HG03432 (cell line): ENCODE data around the gene NOX3.

Experiments
- ATAC-seq: cut with Tn5 transposase; IDR thresholded peaks from one replicate; pipeline ENCODE4 v1.9.1; 2021; ENCODE audit warnings: mild to moderate bottlenecking, moderate library complexity; ENCODE audit not compliant: unreplicated experiment

NOX3 gene

DNA sequence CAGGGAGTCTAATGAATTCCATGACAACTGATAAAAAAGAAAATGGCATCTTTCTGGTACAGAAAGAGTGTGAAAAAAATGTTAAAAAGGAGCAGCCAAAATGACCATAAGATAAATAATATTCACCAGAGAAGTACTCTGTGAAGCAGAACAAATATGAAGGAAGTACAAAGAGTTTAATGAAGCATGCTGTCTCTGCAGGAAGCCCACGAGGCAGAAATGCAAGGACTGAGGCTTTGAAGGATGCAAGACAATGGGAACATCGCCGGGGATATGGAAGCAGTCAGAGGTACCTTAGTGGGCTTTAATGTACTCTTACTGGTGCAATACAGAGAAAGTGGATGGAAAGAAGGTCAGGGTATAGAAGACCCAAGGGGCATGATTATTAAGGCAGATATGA lies 50.7 kb downstream of the NOX3 start:
- ATAC-seq, result no peak

DNA sequence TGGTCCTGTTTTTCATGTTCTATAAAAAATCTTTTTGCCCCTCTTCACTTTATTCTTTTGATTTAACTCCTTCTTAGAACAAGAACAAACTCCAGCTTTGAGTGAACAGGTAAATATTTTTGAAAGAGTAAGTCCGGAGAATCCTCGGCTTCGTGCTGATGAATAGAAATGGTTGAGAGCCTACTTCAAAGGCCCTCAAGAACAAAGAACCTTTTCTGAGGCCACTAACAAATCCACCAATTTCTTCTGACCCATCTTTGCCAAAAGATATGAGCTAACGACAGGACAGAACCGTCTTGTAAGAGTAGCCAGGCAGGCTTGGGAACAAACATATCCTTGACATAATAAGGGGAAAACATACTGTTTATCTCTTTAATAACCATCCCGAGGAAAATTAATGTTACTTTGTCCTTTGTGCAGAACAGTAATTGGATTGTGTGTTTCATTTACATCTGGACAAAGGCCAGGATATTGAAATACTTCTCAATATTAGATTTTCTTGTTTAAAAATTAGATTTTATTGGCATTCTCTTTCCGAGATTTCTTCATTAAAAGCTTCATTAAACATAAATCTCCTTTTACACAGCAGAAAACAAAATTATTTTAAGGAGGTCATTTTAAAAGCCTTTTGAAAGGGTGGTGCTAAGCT lies 52.9 kb downstream of the NOX3 start:
- no peak for ATAC-seq

DNA sequence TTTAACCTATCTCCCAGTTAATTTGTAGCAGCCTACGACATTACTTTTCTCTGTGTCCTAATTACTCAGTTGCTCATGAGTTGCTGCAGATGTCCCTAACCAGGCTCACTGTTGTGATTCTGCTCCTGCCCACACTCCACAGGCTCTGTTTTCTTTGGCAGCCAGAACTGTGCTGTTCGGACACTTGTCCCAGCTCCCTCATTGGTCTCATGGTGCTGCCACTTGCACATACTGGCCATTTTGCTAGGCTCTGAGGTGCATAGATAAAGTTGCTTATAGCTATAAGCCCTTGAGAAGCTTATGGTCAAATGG lies 55.0 kb downstream of the NOX3 start:
- no peak for ATAC-seq

DNA sequence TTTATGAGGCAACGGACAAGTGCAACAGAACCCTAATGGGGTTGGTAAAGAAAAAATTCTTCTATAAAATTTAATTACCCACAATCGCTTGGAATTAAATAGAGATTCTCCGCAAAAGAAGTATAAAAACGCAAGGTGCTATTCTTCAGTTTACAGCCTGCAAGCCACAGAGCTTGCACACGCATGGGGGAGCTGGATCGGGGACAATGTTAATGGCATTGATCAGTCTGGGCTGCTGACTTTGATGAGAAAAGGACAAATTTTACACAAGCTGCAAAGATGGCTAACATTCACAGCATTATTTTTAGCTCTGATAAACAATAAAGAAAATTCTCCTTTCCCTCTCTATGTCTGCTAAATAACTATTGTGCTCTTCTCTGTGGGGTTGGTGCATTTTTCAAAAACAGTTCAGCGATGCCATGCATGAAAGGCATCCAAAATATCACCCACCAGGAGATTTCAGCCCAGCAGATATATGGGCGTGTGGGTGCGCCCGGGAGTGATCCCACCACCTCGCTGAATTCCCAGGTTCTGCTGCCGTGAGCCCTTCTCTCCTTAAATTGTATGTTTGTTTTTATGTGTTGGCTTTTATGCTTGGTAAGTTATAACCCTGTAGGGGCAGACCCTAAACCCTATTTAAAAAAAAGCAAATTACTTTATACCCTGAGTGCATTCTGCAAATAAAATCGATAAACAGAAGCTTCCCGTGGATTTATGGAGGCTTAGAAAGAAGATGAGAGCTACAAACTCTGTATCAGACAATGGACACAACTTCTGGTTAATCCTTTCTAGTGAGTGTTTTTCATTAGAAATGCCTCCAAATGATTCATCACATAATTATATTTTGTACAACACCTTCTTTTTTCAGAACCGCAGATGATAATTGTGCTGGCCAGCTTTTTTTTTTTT lies 55.6 kb downstream of the NOX3 start:
- ATAC-seq, result no peak

DNA sequence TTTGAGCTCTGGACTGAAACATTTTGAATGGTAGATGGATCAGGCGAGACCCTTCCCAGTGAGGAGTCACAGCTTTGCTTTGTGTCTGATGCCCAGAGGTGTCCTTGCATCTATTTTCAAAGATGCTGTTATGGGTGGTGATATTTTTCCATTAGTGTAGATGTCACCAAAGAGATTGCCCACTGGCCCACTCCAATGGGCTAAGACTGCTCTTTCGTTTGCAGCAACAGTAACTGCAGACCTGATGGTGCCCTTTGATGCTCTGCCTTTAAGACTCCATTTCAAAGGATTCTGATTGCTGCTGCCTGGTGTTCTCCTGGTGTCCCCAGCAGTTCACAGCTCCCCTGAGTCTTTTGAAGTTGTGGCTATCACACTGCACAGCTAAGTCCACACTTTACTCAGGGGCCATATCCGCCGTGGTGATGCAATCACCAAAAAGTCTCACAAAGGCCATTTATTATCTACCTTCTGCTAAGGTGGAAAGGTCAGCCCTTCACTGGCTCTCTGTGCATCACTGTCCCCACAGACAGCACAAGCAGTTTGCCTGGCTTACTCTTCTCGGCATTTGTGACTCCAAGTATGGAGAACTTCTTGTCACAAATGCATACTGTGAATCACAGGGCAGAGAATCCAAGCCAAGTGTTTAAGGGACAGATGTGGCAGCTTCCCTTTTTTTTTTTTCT lies 56.4 kb downstream of the NOX3 start:
- no peak for ATAC-seq

- ATAC-seq, result no peak
Observed at GRCh38 chr6:155398701-155399061, 57.0 kb downstream of the NOX3 start.

- no peak for ATAC-seq
Observed at GRCh38 chr6:155398221-155398620, 57.4 kb downstream of the NOX3 start.

DNA sequence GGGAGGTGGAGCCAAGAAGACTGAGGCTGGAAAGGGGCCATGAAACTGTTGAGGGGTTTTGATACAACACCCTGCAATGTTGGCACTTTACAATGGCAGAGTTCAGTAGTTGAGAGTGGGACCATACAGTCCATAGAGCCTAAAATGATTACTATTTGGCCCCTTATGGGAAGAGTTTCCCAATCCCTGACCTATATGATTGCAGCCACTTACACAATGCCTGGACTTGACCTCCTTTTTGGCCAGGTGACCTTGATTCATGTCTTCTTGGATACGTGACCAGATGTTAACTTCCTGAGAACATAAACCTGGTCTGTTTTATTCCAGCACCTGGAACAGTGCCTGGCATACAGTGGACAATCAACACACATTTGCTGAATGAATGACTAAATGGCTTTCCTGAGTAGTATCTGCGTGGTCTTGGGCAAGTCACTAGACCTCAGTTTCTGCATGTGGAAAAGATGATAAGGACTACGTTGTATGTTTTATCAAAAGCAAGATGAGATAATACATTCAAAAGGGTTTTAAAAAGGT lies 58.4 kb downstream of the NOX3 start:
- no peak for ATAC-seq

- no peak for ATAC-seq
Observed at GRCh38 chr6:155396605-155397004, 59.0 kb downstream of the NOX3 start.

DNA sequence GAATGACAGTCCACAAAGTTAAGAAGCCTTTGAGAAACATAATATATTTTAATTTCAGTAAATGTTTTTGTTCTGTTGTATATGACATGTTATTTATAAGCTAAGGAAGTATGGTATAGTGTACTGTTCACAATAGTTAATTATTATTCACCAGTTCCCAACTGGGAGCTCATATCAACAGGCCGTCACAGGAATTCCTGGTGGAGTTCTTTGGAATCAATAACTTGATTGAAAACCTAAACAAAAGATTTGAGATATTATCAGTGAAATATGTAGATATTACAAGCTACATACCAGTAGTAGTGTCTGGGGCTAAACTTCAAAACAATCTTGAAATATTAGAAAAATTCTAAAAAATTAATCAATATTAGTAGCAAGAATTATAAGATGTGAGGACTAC lies 60.3 kb downstream of the NOX3 start:
- ATAC-seq, result no peak

GRCh38 chr6:155389130-155389529 lies 66.5 kb downstream of the NOX3 start:
- ATAC-seq, result no peak

GRCh38 chr6:155388591-155388990 lies 67.0 kb downstream of the NOX3 start:
- no peak for ATAC-seq

- no peak for ATAC-seq
Observed at GRCh38 chr6:155387481-155387880, 68.2 kb downstream of the NOX3 start.

DNA sequence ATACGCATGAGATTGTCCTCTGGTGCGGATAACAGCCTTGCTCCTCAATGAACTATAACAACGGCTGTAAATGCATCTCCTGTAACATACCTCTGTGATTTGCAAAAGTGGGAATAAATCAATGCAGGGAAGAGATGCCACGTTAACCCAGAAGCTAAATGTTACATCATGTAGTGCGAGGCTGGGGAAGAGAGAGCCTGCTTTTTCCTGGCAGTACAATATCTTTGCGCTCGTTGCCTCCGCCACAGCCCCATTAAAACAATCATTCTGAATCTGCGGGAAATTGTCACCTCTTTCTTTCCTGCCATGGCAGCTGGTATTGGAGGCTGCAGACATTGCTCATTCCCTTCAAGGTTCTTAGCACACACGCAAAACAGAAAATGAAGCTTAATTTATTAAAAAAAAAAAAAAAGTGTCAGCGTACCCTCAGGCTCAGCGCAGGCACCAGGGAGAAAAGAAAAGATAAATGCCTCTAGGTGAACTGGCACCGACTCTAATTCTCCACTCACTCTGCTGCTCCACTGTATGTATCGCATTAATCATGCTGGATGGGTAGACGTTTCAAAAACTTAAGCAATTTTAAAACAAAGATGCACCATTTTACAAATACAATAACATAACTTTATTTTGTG lies 71.2 kb downstream of the NOX3 start:
- ATAC-seq, result no peak

DNA sequence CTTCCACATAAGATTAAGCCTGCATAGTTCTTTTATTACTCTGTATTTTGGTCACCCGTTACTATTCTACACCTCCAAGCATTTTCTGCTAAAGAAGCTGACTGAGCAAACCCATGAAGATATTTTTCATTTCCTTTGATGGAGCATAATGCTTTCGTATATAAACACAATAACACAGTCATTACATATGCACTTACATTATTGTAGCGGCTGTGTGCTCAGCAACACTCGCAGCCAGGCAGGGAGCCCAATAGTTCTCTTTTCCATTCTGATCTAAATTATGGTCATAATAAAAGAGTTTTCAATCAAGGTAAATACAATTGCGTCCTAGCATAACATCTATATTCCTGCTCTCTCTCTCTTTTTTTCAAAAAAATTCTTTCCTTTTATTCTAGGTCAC lies 71.7 kb downstream of the NOX3 start:
- no peak for ATAC-seq

- no peak for ATAC-seq
Observed at GRCh38 chr6:155382338-155382685, 73.3 kb downstream of the NOX3 start.

DNA sequence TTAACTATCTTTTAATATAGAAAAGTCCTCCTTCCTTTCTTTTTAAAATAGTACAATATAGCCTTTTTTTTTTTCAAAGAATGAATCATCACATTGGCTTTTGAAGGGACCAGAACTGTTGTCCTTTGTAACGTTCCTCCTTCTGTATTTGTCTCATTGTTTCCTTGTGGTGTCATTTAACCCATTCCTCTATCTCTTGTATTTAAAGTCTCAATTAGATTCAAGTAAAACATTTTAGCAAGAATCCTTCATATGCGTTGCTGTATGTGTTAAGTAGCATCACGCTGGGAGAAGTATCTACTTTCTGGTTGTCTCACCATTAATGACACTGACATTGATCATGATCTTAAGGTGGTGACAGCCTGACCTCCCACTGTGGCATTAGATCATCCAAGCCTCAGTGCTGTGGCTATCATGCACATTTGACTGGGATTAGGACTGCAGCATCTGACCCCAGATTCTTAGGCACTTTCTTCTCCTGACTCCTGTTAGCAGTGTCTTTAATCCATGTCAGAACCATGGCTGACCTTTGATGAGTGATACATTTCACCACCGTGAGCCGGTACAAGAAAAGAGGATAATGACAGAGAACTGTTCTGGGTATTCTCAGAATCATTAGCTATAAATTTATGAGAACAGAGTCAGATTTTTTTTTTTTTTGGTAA lies 73.8 kb downstream of the NOX3 start:
- no peak for ATAC-seq

DNA sequence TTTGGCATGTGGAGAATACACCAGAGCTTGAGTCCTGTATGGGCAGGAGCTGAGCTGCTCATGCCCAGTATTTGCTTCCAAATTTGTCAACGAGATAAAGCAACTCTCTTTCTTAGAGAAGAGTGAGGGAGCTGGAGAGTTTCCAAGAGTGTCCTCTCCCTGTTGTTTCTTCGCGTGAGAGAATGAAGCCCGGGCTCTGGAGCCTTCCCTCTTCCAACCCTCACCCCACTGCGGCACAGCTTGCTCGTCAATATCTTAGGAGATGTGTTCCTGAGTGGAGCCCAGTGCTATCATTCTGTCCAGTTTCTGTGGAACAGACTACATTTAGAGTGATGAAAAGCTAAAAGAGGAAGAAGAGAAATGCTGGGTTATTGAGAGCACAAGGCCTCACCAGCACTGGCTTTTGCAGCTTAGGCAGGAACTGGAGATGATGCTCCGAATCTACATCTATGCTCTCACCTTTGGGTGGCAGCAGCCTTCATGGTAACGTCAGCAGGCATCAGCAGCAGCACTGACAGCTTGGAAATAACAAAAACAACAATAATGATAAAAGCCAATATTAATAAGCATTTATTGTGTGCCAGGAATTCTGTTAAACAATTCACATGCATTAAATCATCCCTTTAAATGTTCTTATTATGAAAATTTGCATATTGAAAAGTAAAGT lies 74.8 kb downstream of the NOX3 start:
- ATAC-seq, result no peak

DNA sequence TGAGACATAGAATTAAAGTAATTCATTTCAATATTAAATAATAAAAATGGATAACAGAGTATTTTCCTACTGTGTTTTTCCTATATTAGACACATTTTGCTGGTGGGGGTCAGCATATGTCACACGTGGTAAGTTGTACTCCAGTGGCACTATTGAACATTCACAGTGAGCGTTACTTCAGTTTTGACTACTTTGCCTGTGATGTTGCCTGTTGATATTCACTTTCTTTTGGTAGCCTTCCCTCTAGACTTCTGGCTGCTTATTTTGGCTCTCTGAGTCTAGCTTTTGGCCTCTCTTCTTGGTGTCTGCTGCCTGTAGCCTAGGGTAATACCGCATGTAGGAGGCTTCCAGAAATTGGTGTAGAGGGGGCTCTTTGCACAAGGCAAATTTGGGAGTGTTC lies 76.9 kb downstream of the NOX3 start:
- ATAC-seq, result peak; percentile 43

DNA sequence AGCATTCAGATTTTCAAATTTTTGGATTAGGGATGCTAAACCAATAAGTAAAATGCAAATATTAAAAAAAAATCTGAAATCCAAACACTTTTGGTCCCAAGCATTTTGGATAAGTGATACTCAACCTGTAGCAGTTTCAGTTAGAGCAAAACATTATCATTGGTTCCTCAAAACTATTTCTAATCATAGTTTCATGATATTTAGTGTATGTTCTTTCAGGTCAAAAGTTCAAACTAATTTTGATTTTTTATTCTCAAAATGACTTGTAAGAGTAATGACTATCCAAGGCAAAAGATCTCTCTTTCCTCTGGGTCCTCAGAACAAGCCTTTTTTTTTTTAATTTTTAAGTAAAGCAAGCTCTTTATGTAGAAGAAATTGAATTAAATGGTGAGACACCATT lies 77.4 kb downstream of the NOX3 start:
- ATAC-seq, result peak; percentile 84
